ENCODE results near the gene IFT88.

DNA sequence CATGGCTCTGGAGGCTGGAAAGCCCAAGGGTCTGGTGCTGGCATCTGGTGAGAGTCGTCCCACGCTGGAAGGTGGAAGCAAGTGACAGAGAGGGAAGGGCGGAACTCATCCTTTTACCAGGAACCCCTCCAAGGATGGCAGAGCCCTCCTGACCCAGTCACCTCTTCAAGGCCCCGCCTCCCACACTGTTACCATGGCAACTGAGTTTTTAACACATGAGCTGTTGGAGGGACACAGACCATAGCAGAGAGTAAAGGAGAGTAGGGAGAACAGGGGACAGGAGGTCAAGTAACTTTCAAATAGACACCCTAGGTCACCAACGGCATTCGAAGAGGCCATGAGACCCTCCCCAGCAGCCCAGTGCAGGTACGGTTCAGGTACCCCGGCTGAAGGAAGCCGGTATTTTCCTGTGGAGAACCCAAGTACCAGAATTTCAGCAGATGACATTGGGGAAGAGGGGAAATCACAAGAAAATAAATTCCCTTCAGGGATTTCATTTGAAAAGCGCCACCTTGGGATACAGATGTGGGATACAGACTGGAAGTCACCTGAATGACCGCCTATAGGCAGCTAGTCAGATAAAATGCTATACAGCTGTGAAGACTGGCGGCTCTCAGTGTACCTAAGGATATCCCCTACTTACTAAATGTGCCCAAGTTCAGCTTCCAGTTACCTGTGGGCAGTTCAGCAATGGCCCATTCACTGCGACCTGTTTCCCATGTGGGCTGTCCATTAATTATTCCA lies 144.5 kb downstream of the IFT88 start:
- TF ChIP-seq ZNF37A (tag by site-specific recombination; IDR thresholded peaks at IDR 0.05): no peak
- TF ChIP-seq HOXA7 (CRISPR knock-in tag; IDR thresholded peaks at IDR 0.05; ENCODE audit: borderline replicate concordance): no peak
- TF ChIP-seq ZNF837 (tag by site-specific recombination; IDR thresholded peaks at IDR 0.05): no peak
- TF ChIP-seq, protein P1, sequence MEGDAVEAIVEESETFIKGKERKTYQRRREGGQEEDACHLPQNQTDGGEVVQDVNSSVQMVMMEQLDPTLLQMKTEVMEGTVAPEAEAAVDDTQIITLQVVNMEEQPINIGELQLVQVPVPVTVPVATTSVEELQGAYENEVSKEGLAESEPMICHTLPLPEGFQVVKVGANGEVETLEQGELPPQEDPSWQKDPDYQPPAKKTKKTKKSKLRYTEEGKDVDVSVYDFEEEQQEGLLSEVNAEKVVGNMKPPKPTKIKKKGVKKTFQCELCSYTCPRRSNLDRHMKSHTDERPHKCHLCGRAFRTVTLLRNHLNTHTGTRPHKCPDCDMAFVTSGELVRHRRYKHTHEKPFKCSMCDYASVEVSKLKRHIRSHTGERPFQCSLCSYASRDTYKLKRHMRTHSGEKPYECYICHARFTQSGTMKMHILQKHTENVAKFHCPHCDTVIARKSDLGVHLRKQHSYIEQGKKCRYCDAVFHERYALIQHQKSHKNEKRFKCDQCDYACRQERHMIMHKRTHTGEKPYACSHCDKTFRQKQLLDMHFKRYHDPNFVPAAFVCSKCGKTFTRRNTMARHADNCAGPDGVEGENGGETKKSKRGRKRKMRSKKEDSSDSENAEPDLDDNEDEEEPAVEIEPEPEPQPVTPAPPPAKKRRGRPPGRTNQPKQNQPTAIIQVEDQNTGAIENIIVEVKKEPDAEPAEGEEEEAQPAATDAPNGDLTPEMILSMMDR (tag by site-specific recombination; IDR thresholded peaks at IDR 0.05): no peak
- TF ChIP-seq ZNF274 (IDR thresholded peaks at IDR 0.05; ENCODE audit: low read length): no peak
- no peak for TF ChIP-seq ZNF274 (tag by site-specific recombination; IDR thresholded peaks at IDR 0.05; ENCODE audit: borderline replicate concordance)
